Measurements from ENCODE around the gene SETBP1.

The SETBP1 gene

DNA sequence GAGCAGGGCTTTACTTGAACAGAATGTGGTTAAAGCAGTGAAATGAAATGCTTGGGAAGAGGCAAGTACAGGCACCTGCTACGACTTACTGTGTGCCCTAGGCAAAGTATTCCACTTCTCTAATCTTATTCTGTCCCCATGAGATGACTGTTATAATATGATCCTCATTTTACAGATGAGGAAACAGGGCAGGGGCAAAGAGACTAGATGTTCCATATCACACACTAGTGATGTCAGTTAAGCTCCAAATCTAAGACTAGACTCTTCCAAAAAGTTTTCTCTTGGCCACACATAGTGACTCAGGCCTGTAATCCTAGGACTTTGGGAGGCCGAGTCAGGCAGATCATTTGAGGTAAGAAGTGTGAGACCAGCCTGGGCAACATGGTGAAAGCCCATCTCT, 235.0 kb downstream of the SETBP1 start:
- Mint-ChIP-seq H3K27me3 (peaks cover 18% of the 10 kb centered on the region), H3K27ac (ENCODE audit: low read depth) (no peak overlapping the region), H3K4me3 (no peak overlapping the region), H3K4me1 (peaks cover 16% of the 10 kb centered on the region), H3K9me3 (no peaks in the 10 kb centered on the region), H3K36me3 (ENCODE audit: insufficient read depth) (no peaks in the 10 kb centered on the region)
- ATAC-seq (replicated peaks; ENCODE audit: extremely low read depth, poor library complexity, severe bottlenecking) (no peak), DNase-seq (ENCODE audit: low spot score in 2 of 2) (no peak)

DNA sequence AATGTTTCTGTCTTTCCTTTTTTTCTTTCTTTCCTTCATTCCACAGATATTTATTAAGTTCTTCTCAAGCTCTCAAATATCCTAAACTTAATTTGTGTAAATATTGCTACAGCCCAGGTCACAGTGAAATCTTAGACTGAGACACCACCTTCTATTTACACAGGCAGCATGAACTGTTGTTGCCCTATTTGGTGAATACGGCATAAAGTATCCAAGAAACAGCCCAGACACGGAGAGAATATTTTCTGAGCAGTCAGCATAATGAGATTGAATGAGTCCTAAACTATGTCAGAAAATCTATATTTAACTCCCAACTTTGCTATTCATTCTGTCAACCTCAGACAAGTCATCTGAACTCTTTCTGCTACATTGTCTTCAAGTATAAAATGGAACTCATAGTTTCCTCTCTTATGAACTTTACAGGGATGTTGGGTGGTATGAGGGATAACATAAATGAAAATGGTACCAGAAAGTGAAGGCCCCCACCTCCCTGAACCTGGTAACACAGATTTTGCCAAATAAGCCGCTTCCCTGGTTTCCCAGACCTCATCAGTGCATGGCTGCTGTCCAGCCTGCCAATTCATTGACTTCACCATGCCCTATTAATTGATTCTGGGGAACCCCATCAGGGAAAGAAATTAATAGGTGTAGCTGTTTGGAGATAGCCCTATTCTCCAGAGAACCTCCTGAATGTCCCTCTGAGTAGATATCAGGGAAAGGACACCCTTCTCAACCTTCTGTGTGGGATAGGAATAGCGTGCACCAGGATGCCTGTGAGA, 235.9 kb downstream of the SETBP1 start:
- no peak for DNase-seq (ENCODE audit: low spot score in 2 of 2)
- H3K4me1 Mint-ChIP-seq = peaks cover 12% of the 10 kb centered on the region
- peaks cover 13% of the 10 kb centered on the region for H3K27me3 Mint-ChIP-seq
- H3K4me3 Mint-ChIP-seq = no peak overlapping the region
- no peaks in the 10 kb centered on the region for H3K36me3 Mint-ChIP-seq (ENCODE audit: insufficient read depth)
- H3K9me3 Mint-ChIP-seq = no peaks in the 10 kb centered on the region
- no peak overlapping the region for H3K27ac Mint-ChIP-seq (ENCODE audit: low read depth)
- ATAC-seq (replicated peaks; ENCODE audit: extremely low read depth, poor library complexity, severe bottlenecking) = no peak

DNA sequence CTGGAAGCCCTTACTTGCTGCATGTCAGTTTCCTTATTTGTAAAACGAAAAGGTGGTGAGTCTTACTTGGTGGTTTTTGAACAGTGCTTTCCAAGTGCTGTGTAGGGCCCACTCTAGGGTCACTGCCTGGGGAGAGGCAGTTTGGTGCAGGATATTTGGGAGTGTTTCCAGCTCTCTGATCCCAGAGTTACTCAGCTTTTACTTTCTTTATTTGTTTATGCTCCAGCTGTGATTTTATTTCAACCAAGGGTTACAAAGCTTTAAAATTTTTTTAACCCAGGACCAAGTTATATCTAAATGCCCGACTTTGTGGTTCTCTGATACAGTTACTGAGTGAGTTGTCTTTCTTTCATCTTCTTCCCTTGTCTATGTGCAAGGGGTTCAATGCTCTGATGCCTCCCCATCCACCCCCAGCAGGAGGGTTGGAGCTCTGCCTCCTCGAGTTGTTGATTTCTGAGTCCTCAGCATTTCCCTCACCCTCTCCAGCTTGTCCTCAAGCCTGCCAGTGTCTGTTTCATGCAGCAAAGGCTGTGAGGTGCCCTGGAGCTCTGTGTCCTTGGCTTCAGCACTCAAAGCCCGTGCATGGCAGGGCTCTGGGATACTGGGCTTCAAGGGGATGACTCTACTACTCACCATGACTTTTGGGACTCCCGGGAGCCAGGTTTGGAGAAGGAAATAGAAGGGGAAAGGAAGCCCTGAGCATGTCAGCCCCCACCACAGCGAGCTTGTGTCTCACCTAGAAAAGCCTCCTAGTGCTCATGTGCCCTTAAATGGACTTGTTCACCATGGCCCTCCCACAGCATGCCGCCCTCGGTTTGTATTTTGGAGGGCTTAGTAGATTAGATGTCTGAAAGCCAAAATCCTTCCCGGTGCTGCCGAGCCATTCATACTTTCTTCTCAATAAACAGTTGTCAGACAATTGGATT, 236.8 kb downstream of the SETBP1 start:
- peak overlapping the region; percentile 62 for H3K27ac Mint-ChIP-seq (ENCODE audit: low read depth)
- no peak overlapping the region for H3K4me3 Mint-ChIP-seq
- no peaks in the 10 kb centered on the region for H3K36me3 Mint-ChIP-seq (ENCODE audit: insufficient read depth)
- H3K4me1 Mint-ChIP-seq = peaks cover 7% of the 10 kb centered on the region
- no peaks in the 10 kb centered on the region for H3K9me3 Mint-ChIP-seq
- no peak for ATAC-seq (replicated peaks; ENCODE audit: extremely low read depth, poor library complexity, severe bottlenecking)
- peaks cover 9% of the 10 kb centered on the region for H3K27me3 Mint-ChIP-seq
- DNase-seq (ENCODE audit: low spot score in 2 of 2) = no peak

DNA sequence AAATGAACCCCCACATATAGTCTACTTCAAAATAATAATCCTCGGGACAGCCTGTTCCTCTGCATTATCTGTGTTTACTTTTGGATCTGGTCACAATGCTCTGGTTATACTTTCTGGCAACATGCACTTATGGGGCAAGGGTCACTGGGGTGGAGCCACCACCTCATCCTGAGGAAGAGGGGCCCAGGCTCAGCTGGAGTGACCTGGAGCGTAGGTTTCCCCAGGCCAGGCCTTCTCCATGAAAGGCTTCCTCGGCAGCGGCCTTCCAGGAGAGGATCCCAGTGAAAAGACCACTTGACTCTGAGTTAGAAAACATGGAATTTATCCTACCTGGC, 237.4 kb downstream of the SETBP1 start:
- DNase-seq (ENCODE audit: low spot score in 2 of 2) = no peak
- no peak overlapping the region for H3K4me3 Mint-ChIP-seq
- H3K27ac Mint-ChIP-seq (ENCODE audit: low read depth) = peak overlapping the region; percentile 62
- peaks cover 2% of the 10 kb centered on the region for H3K27me3 Mint-ChIP-seq
- no peaks in the 10 kb centered on the region for H3K36me3 Mint-ChIP-seq (ENCODE audit: insufficient read depth)
- H3K4me1 Mint-ChIP-seq = peaks cover under 1% of the 10 kb centered on the region
- ATAC-seq (replicated peaks; ENCODE audit: extremely low read depth, poor library complexity, severe bottlenecking) = no peak
- no peaks in the 10 kb centered on the region for H3K9me3 Mint-ChIP-seq

DNA sequence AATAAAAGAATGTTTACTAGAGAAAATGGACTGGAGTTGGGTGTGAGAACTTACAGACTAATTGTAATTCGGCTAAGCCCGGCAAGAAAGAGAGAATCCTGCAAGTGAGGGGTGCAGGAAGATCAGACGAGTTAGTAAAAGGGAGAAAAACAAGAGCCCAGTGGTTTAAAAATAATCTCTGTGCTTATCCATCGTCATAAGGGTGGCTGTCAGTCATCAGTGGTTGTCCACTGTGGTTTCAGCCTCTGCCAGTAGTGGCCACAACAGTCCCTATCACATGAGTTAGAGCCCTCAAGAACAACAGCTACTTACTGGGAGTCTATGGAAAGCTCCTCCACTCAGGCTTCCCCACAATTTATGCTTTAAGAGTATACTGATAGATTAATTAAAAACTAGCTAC, 239.8 kb downstream of the SETBP1 start:
- DNase-seq (ENCODE audit: low spot score in 2 of 2) (no peak), ATAC-seq (replicated peaks; ENCODE audit: extremely low read depth, poor library complexity, severe bottlenecking) (no peak)
- H3K4me1 Mint-ChIP-seq = no peaks in the 10 kb centered on the region
- no peaks in the 10 kb centered on the region for H3K36me3 Mint-ChIP-seq (ENCODE audit: insufficient read depth)
- no peak overlapping the region for H3K27ac Mint-ChIP-seq (ENCODE audit: low read depth)
- no peaks in the 10 kb centered on the region for H3K9me3 Mint-ChIP-seq
- H3K4me3 Mint-ChIP-seq = no peak overlapping the region
- H3K27me3 Mint-ChIP-seq = no peaks in the 10 kb centered on the region

DNA sequence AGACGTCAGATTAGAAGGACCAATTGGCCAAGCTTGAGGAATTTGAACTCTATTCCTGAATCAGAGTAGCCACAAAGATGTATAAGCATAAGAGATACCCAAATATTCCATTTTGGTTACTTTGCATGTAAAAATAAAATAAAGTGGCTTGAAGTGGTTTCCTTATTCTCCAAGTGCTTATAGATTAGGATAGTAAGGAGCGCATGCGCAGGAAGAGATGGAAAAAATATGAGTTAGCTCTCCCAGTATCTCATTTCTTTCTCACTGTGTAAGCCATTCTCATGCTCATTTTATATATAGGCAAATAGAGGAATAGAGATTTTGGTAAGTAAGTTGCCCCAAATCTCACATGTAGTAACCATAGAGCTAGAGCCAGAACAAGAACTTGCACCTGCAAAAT, 241.3 kb downstream of the SETBP1 start:
- H3K27ac Mint-ChIP-seq (ENCODE audit: low read depth) = no peak overlapping the region
- H3K27me3 Mint-ChIP-seq = no peaks in the 10 kb centered on the region
- H3K36me3 Mint-ChIP-seq (ENCODE audit: insufficient read depth) = no peaks in the 10 kb centered on the region
- DNase-seq (ENCODE audit: low spot score in 2 of 2) (no peak), ATAC-seq (replicated peaks; ENCODE audit: extremely low read depth, poor library complexity, severe bottlenecking) (no peak)
- H3K4me1 Mint-ChIP-seq = no peaks in the 10 kb centered on the region
- H3K4me3 Mint-ChIP-seq = no peak overlapping the region
- H3K9me3 Mint-ChIP-seq = no peaks in the 10 kb centered on the region

DNA sequence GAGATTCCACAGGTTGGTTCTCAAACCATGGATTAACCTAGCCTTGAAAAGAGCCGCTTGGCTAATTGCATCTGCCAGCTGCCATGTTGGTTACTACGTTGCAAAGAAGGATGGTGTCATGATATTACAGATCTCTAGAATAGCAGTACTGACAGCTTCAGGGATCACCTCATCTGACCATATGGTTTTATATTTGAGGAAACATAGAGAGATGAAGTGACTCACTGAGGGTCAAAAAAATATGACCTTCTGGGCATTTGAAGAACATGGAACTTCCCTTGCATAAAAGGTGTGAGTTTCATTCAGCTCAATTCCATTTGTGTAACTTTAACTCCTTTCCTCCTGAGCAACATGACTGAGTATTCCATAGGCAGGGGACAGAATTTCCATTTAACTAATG, 242.3 kb downstream of the SETBP1 start:
- Mint-ChIP-seq H3K27ac (ENCODE audit: low read depth) (no peak overlapping the region), H3K27me3 (no peaks in the 10 kb centered on the region), H3K36me3 (ENCODE audit: insufficient read depth) (no peaks in the 10 kb centered on the region), H3K9me3 (no peaks in the 10 kb centered on the region), H3K4me3 (no peak overlapping the region), H3K4me1 (no peaks in the 10 kb centered on the region)
- DNase-seq (ENCODE audit: low spot score in 2 of 2) = no peak
- ATAC-seq (replicated peaks; ENCODE audit: extremely low read depth, poor library complexity, severe bottlenecking) = no peak

DNA sequence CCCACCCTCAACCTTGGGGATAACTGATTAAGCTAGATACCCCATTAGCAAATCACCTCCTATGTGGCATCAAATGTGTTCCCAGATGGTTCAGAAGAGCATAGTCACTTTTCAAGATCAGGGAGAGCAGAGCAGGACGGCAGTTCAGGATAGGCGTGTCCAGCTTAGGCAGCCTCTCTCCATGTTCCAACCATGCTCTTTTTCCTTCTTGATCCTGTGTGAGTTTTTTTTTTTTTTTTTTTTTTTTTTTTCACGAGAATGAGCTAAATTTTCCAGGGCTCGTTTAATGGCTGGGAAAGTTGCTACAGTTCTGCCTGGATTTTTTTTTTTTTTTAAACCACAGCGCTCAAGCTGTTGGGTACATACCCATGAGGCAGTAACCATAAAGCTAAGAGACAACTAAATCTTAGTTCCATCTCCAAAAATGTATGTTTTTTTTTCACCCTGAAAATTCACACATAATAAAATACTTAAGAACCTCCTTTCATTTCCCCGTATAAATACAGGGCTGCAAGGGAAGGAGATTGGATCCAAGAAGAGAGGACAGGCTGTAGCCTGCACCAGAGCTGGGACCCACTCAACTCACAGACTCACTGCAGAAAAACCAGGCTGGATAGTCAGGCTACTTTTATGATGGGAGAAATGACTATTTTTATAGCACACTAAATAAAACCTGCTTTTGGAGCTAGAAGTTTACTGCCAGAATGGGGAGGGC, 244.3 kb downstream of the SETBP1 start:
- no peak for DNase-seq (ENCODE audit: low spot score in 2 of 2)
- Mint-ChIP-seq H3K4me1 (no peaks in the 10 kb centered on the region), H3K36me3 (ENCODE audit: insufficient read depth) (no peaks in the 10 kb centered on the region), H3K4me3 (no peak overlapping the region), H3K27ac (ENCODE audit: low read depth) (no peak overlapping the region), H3K27me3 (no peaks in the 10 kb centered on the region), H3K9me3 (no peaks in the 10 kb centered on the region)
- ATAC-seq (replicated peaks; ENCODE audit: extremely low read depth, poor library complexity, severe bottlenecking) = no peak

DNA sequence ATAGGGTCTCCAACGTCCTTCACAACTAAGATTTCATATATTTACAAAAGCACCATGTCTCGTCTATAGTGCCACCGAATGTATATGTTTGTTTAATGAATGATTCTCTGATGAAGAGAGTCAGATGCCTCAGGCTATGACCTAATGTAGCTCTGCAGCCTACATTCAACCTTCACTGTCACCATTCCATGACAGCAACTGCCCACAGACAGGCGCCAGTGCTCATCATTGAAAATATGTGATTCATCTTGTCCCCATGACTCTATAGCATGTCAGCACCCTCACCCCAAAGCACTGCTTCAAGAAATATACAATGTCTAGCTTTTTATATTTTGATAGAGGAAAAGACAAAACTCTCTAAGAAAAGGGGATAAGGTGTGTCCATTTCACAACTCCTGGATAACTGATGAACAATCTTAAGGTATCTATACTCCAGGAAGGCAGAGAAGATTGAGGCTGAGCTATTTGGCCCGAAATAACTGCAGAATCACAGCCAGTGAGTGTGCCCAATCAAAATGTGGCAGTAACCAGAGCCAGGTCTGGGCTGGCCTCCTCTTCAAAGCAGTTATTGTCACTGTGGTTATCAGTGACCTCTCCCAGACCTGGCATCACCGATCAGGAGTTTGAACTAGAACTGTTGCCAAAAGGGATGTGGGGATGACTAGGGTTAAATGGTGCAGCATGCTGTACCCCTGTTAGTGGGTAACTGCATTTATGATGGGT, 246.6 kb downstream of the SETBP1 start:
- H3K36me3 Mint-ChIP-seq (ENCODE audit: insufficient read depth) = no peaks in the 10 kb centered on the region
- ATAC-seq (replicated peaks; ENCODE audit: extremely low read depth, poor library complexity, severe bottlenecking) = no peak
- peaks cover 6% of the 10 kb centered on the region for H3K4me1 Mint-ChIP-seq
- H3K4me3 Mint-ChIP-seq = no peak overlapping the region
- DNase-seq (ENCODE audit: low spot score in 2 of 2) = no peak
- H3K9me3 Mint-ChIP-seq = peaks cover 13% of the 10 kb centered on the region
- H3K27me3 Mint-ChIP-seq = no peaks in the 10 kb centered on the region
- H3K27ac Mint-ChIP-seq (ENCODE audit: low read depth) = no peak overlapping the region

DNA sequence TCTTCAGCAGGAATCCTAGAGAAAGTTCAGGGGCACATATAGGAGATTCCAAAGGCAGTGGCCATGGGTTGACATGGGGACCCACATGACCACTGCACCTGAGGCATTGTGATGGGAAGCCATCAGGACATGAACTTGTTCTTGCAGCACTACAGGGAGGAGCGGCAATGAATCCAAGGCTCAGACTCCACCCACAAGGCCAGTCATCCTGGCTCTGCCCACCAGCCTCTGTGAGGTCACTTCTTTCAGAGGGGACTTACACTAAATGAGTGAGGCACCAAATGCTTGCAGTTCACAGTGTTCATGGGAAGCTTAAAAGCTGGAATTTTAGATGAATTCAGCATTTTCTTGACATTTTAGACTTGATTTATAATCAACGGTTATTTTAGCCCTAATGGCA, 254.2 kb downstream of the SETBP1 start:
- ATAC-seq (replicated peaks; ENCODE audit: extremely low read depth, poor library complexity, severe bottlenecking) (no peak), DNase-seq (ENCODE audit: low spot score in 2 of 2) (no peak)
- peaks cover 18% of the 10 kb centered on the region for H3K9me3 Mint-ChIP-seq
- H3K27ac Mint-ChIP-seq (ENCODE audit: low read depth) = no peak overlapping the region
- no peaks in the 10 kb centered on the region for H3K27me3 Mint-ChIP-seq
- peaks cover 14% of the 10 kb centered on the region for H3K4me1 Mint-ChIP-seq
- no peak overlapping the region for H3K4me3 Mint-ChIP-seq
- no peaks in the 10 kb centered on the region for H3K36me3 Mint-ChIP-seq (ENCODE audit: insufficient read depth)

DNA sequence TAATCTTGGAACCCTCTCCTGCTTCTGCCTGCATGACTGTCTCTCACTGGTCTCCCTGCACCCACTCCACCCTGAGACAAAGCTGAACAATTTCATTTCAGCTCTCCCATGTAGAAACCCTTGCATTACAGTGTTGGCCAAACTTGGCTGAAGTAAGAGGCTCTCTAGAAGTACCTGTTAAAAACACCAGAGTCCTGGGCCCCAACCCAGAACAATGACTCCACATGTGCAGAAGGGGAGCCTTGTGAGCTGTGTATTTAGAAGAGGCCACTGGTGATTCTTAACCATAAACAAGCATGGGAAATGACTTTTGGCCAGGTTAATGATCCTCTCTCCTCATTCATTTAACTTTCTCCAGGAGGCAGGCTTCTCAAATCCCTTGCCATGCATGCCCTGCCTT, 254.8 kb downstream of the SETBP1 start:
- Mint-ChIP-seq H3K4me1 (peaks cover 14% of the 10 kb centered on the region), H3K27me3 (no peaks in the 10 kb centered on the region), H3K4me3 (no peak overlapping the region), H3K27ac (ENCODE audit: low read depth) (no peak overlapping the region), H3K36me3 (ENCODE audit: insufficient read depth) (no peaks in the 10 kb centered on the region), H3K9me3 (peaks cover 18% of the 10 kb centered on the region)
- ATAC-seq (replicated peaks; ENCODE audit: extremely low read depth, poor library complexity, severe bottlenecking) (no peak), DNase-seq (ENCODE audit: low spot score in 2 of 2) (no peak)

DNA sequence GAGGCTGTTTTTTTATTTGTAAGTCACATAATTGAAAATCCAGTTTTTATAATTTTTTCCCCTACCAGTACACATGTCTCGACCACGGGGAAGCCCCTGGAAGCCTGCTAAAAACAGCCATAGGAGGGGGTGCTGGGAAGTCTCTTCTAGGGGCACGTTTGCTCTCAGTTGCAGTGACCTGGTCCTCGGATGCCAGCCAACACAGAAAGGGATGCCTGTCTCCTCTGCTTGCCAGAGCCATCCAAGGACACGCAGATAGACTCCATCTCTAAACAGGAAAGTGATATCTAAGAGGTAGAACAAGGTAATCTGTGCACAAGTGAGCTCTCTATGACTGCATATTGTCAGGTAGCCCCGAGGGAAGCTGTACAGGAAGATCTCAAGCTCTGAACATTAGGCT, 255.8 kb downstream of the SETBP1 start:
- Mint-ChIP-seq H3K4me3 (no peak overlapping the region), H3K4me1 (peaks cover 13% of the 10 kb centered on the region), H3K27me3 (no peaks in the 10 kb centered on the region), H3K36me3 (ENCODE audit: insufficient read depth) (no peaks in the 10 kb centered on the region), H3K27ac (ENCODE audit: low read depth) (no peak overlapping the region), H3K9me3 (peaks cover 11% of the 10 kb centered on the region)
- no peak for ATAC-seq (replicated peaks; ENCODE audit: extremely low read depth, poor library complexity, severe bottlenecking)
- DNase-seq (ENCODE audit: low spot score in 2 of 2) = no peak

All from central memory CD8-positive, alpha-beta T cell (primary cell).